ENCODE data around the gene SVIL.

SVIL gene

GRCh38 chr10:29411666-29412315, 223.0 kb downstream of the SVIL start:
- TF ChIP-seq CTCF (IDR thresholded peaks at IDR 0.05) = no peak
- H3K4me3 ChIP-seq = no peak overlapping the region
- H3K27me3 ChIP-seq = no peaks in the 10 kb centered on the region
- intact Hi-C loops (cut with DNase I; ENCODE audit: low total_unique reads) = no loop called here
- peaks cover 0 to 5% (median 4%) of the 10 kb centered on the region in 3 donors for H3K36me3 ChIP-seq
- no peaks in the 10 kb centered on the region for H3K9me3 ChIP-seq
- no peak for DNase-seq
- H3K4me1 ChIP-seq = peaks cover 0 to 57% (median 25%) of the 10 kb centered on the region in 4 donors
- H3K27ac ChIP-seq = peak overlapping the region; percentile 29 to 48

GRCh38 chr10:29409241-29410054, 225.3 kb downstream of the SVIL start:
- H3K4me1 ChIP-seq = peaks cover 0 to 51% (median 24%) of the 10 kb centered on the region in 4 donors
- intact Hi-C loops (cut with DNase I; ENCODE audit: low total_unique reads) = no loop called here
- peak overlapping the region; percentile 94 to 97 for H3K27ac ChIP-seq
- H3K27me3 ChIP-seq = no peaks in the 10 kb centered on the region
- no peaks in the 10 kb centered on the region for H3K36me3 ChIP-seq
- no peaks in the 10 kb centered on the region for H3K9me3 ChIP-seq
- peak; percentile 82 to 86 for DNase-seq
- H3K4me3 ChIP-seq = peak overlapping the region; percentile 78 to 86
- peak in 1 of 2 experiments; percentile 7 for TF ChIP-seq CTCF (IDR thresholded peaks at IDR 0.05)

- H3K27ac ChIP-seq = peak overlapping the region; percentile 94 to 97
- no peak for TF ChIP-seq CTCF (IDR thresholded peaks at IDR 0.05)
- no peaks in the 10 kb centered on the region for H3K36me3 ChIP-seq
- no peaks in the 10 kb centered on the region for H3K27me3 ChIP-seq
- no peak for DNase-seq
- peak overlapping the region; percentile 78 to 86 for H3K4me3 ChIP-seq
- peaks cover 0 to 45% (median 22%) of the 10 kb centered on the region in 4 donors for H3K4me1 ChIP-seq
- no peaks in the 10 kb centered on the region for H3K9me3 ChIP-seq
- intact Hi-C loops (cut with DNase I; ENCODE audit: low total_unique reads) = no loop called here
Observed at GRCh38 chr10:29408847-29409240, 225.9 kb downstream of the SVIL start.
